Endothelial cell of umbilical vein (primary cell): ENCODE results near the gene ST6GAL1. TPM values are rescaled to one million over a fixed set of nuclear protein-coding genes. Genes with fewer than 3 reads are reported as not detected.
"Not testable (repeated sequence)": the region's sequence is repeated elsewhere in the genome, so short reads cannot be mapped to it uniquely, and the experiment has no call there.

Experiments
- BruUV-seq: library from RNA; stranded (reverse); fragments of 400-500 nt; replicated peaks from 2 replicates; lab custom pipeline; 2021; lab: Mats Ljungman, UMichigan
- CTCF ChIA-PET: fragments of 300-600, 350-600 bp; sonication (Branson Sonifier 250); formaldehyde crosslinking; loops from one replicate; lab custom pipeline; 2021; ENCODE audit warnings: antibody characterized with exemption, inconsistent platforms; lab: Charles Lee
- POLR2A ChIA-PET: fragments of 300-600, 350-600 bp; sonication (Branson Sonifier 250); formaldehyde crosslinking; loops from one replicate; lab custom pipeline; 2021; ENCODE audit warnings: antibody characterized with exemption, inconsistent platforms; lab: Charles Lee
- DNase-seq: peaks from one replicate; pipeline ENCODE4 v3.0.0-alpha.2; 2011; ENCODE audit warnings: low read depth, low spot score
- FAIRE-seq: peaks from 2 replicates; lab custom pipeline; 2011; peaks lifted over from hg19 to GRCh38; lab: Jason Lieb, UNC
- H2AFZ ChIP-seq: 2 replicates; pipeline ENCODE4 v1.6.0; 2012; ENCODE audit warnings: low read depth, low read length, control low read depth, inconsistent platforms
- H3K27ac ChIP-seq: 2 replicates; pipeline ENCODE4 v1.5.1; 2011; ENCODE audit warnings: low read depth, mild to moderate bottlenecking, control low read depth, low read length, moderate library complexity; ENCODE audit not compliant: insufficient read depth
- H3K27me3 ChIP-seq, 2 experiments: 2 replicates each; pipeline versions ENCODE4 v1.6.0 to v1.6.1; 2011; ENCODE audit warnings: low read length in 2 of 2, mixed read lengths in 1 of 2; ENCODE audit not compliant: control insufficient read depth in 2 of 2, insufficient read depth in 2 of 2
- H3K36me3 ChIP-seq, 2 experiments: 2 replicates in 1 of 2; 3 replicates in 1 of 2; pipeline ENCODE4 v1.5.1; 2011; ENCODE audit warnings: low read length in 2 of 2, mild to moderate bottlenecking in 1 of 2, moderate library complexity in 1 of 2; ENCODE audit not compliant: control insufficient read depth in 2 of 2, insufficient read depth in 2 of 2; ENCODE audit errors: extremely low read depth in 1 of 2
- H3K4me1 ChIP-seq: 3 replicates; pipeline ENCODE4 v1.5.1; 2011; ENCODE audit warnings: mild to moderate bottlenecking, low read length; ENCODE audit not compliant: control insufficient read depth, insufficient read depth; ENCODE audit errors: extremely low read depth
- H3K4me2 ChIP-seq: 2 replicates; pipeline ENCODE4 v1.6.1; 2011; ENCODE audit warnings: low read length, control low read depth, mixed read lengths; ENCODE audit not compliant: insufficient read depth
- H3K4me3 ChIP-seq, 3 experiments: fragments of 200-600 bp in 1 of 3; sonication (generic), shearing (Covaris generic) in 1 of 3; replicated peaks in 1 of 3; 2 replicates each; pipeline ENCODE4 v1.5.1; 2011 to 2016; ENCODE audit warnings: control low read depth in 3 of 3, low read length in 3 of 3, mild to moderate bottlenecking in 2 of 3, inconsistent platforms in 1 of 3, low read depth in 1 of 3, moderate library complexity in 1 of 3; ENCODE audit not compliant: insufficient read depth in 1 of 3
- H3K79me2 ChIP-seq: 2 replicates; pipeline ENCODE4 v1.6.0; 2012; ENCODE audit warnings: low read length, inconsistent platforms; ENCODE audit not compliant: control insufficient read depth, insufficient read depth
- H3K9ac ChIP-seq: replicated peaks from 2 replicates; pipeline ENCODE3; 2011; ENCODE audit warnings: low read length, control low read depth; ENCODE audit not compliant: insufficient read depth; ENCODE audit errors: extremely low read depth
- H3K9me1 ChIP-seq: replicated peaks from 3 replicates; pipeline ENCODE4 v1.6.0; 2011; ENCODE audit warnings: mild to moderate bottlenecking, low read length; ENCODE audit not compliant: control insufficient read depth, insufficient read depth; ENCODE audit errors: extremely low read depth
- H3K9me3 ChIP-seq: replicated peaks from 2 replicates; pipeline ENCODE4 v1.5.1; 2012; ENCODE audit warnings: low read length, inconsistent platforms; ENCODE audit not compliant: control insufficient read depth, insufficient read depth
- H4K20me1 ChIP-seq: replicated peaks from 2 replicates; pipeline ENCODE3; 2011; ENCODE audit warnings: mild to moderate bottlenecking, low read length; ENCODE audit not compliant: control insufficient read depth, insufficient read depth; ENCODE audit errors: extremely low read depth
- CTCF ChIP-seq, 2 donors: IDR thresholded peaks; 1 replicate in 1 of 2; 2 replicates in 1 of 2; pipeline ENCODE4 v1.5.1; 2011; ENCODE audit warnings: low read length in 2 of 2, mild to moderate bottlenecking in 2 of 2, moderate library complexity in 2 of 2, control low read depth in 1 of 2, inconsistent platforms in 1 of 2, low read depth in 1 of 2; ENCODE audit not compliant: insufficient read depth in 1 of 2; ENCODE audit errors: extremely low read depth in 1 of 2
- EZH2 ChIP-seq: IDR thresholded peaks from 2 replicates; pipeline ENCODE4 v1.6.1; 2012; ENCODE audit warnings: borderline replicate concordance, low read depth, mild to moderate bottlenecking, moderate library complexity, low read length, inconsistent platforms; ENCODE audit not compliant: severe bottlenecking
- FOS ChIP-seq: IDR thresholded peaks from 2 replicates; pipeline ENCODE4 v1.6.1; 2011; ENCODE audit warnings: mild to moderate bottlenecking, low read length, moderate library complexity, borderline replicate concordance; ENCODE audit not compliant: insufficient read depth
- GATA2 ChIP-seq: IDR thresholded peaks from 2 replicates; pipeline ENCODE4 v1.7.0; 2011; ENCODE audit warnings: low read depth, mild to moderate bottlenecking, moderate library complexity, mixed read lengths, low read length; ENCODE audit not compliant: insufficient read length, insufficient read depth
- JUN ChIP-seq: IDR thresholded peaks from 2 replicates; pipeline ENCODE4 v1.6.1; 2011; ENCODE audit warnings: borderline replicate concordance, low read depth; ENCODE audit not compliant: insufficient read length, insufficient read depth
- MAX ChIP-seq: IDR thresholded peaks from 2 replicates; pipeline ENCODE4 v1.6.1; 2011; ENCODE audit not compliant: insufficient read depth, insufficient read length
- MYC ChIP-seq: IDR thresholded peaks from one replicate; pipeline ENCODE4 v1.6.1; 2011; ENCODE audit warnings: mild to moderate bottlenecking, low read depth, low read length
- POLR2A ChIP-seq: IDR thresholded peaks from 2 replicates; pipeline ENCODE4 v1.6.1; 2012; ENCODE audit warnings: low read depth, mild to moderate bottlenecking, control low read depth, low read length
- POLR2AphosphoS5 ChIP-seq: IDR thresholded peaks from 2 replicates; pipeline ENCODE4 v1.6.1; 2012; ENCODE audit warnings: low read depth, mild to moderate bottlenecking, control low read depth, low read length, moderate library complexity; ENCODE audit not compliant: insufficient read depth
- dilution Hi-C: fragments of 300-500 bp; cut with MboI; formaldehyde crosslinking; loops from one replicate; pipeline ENCODE4 v1.15.0; 2019; ENCODE audit warnings: low sequenced_read_pairs; ENCODE audit not compliant: extremely low pct_ligation_motif_present
- intact Hi-C: fragments of 100-400 bp; cut with micrococcal nuclease; formaldehyde crosslinking; loops from one replicate; pipeline ENCODE4 v1.10.0; 2022
- polyA plus RNA-seq, 4 experiments: library from polyadenylated mRNA; depleted of rRNA in 3 of 4; stranded (reverse) in 3 of 4; unstranded in 1 of 4; fragments of >200 nt; gene quantifications; 2 replicates each; pipeline versions ENCODE4 v1.2.1 to v1.2.3, GENCODE V29; 2011 to 2012; ENCODE audit warnings: missing spikeins in 1 of 4
- total RNA-seq: library from RNA; stranded (reverse); gene quantifications from 2 replicates; pipeline ENCODE4 v1.2.3, GENCODE V29; 2021

ST6GAL1 gene
- total and polyA plus RNA-seq, 2 donors (not counting 3 experiments of a cell fraction or from before 2014, with no cell fraction given): 63.9 to 101 TPM

- POLR2A ChIA-PET: no interaction called here
- no peaks in the 10 kb centered on the region for H3K9me1 ChIP-seq
- dilution Hi-C loops: no loop called here
Observed at GRCh38 chr3:186966406-186966805, 36.1 kb downstream of the ST6GAL1 start.

GRCh38 chr3:186967236-186967635, 36.9 kb downstream of the ST6GAL1 start:
- intact Hi-C loops: not testable (repeated sequence)

More at GRCh38 chr3:186966406-186966805, 36.1 kb downstream of the ST6GAL1 start:
- Histone ChIP-seq H2AFZ (no peak overlapping the region), H3K9ac (no peak overlapping the region), H3K4me3 (no peak overlapping the region), H3K79me2 (no peaks in the 10 kb centered on the region), H3K9me3 (no peaks in the 10 kb centered on the region), H3K36me3 (peaks cover 0 to 25% of the 10 kb centered on the region in 2 experiments), H3K4me2 (no peak overlapping the region), H4K20me1 (no peaks in the 10 kb centered on the region), H3K4me1 (peaks cover 28% of the 10 kb centered on the region), H3K27me3 (no peaks in the 10 kb centered on the region), H3K27ac (no peak overlapping the region)
- FAIRE-seq (no peak), DNase-seq (no peak)
- CTCF ChIA-PET: interaction anchor here (4.0 kb wide), 1 partner anchor 117 kb away, joined by 18 read pairs; no protein-coding TSS in a partner anchor
- BruUV-seq: no TSS peak
- intact Hi-C loops: no loop called here
- TF ChIP-seq JUN (no peak), MYC (no peak), GATA2 (no peak), POLR2AphosphoS5 (no peak), MAX (no peak), POLR2A (no peak), CTCF (IDR thresholded peaks at IDR 0.05; ENCODE audit: extremely low read depth in 1 of 2, insufficient read depth in 1 of 2, low read depth in 1 of 2, low read length in 2 of 2) (no peak), EZH2 (no peak), FOS (no peak)

More at GRCh38 chr3:186967236-186967635, 36.9 kb downstream of the ST6GAL1 start:
- H4K20me1 ChIP-seq, H3K27me3 ChIP-seq, H3K4me3 ChIP-seq, H3K4me2 ChIP-seq, FAIRE-seq, H2AFZ ChIP-seq, H3K79me2 ChIP-seq, DNase-seq, BruUV-seq, H3K27ac ChIP-seq, H3K9me1 ChIP-seq, dilution Hi-C loops, POLR2A ChIA-PET, H3K9ac ChIP-seq, H3K9me3 ChIP-seq: not testable (repeated sequence)
- CTCF ChIA-PET: interaction anchor here (4.0 kb wide), 1 partner anchor 118 kb away, joined by 18 read pairs; no protein-coding TSS in a partner anchor
- Histone ChIP-seq H3K4me1 (peaks cover 34% of the 10 kb centered on the region), H3K36me3 (peaks cover 0 to 20% of the 10 kb centered on the region in 2 experiments)
